ENCODE data around the gene HNRNPA2B1. TPM values are rescaled to one million over a fixed set of nuclear protein-coding genes. Genes with fewer than 3 reads are reported as not detected.
"Not testable (repeated sequence)": the region's sequence is repeated elsewhere in the genome, so short reads cannot be mapped to it uniquely, and the experiment has no call there.

HNRNPA2B1 gene
- total RNA-seq, 1 experiment from 2014 or later = 170 TPM

- peak; percentile 60 for DNase-seq (ENCODE audit: low read depth)
- in situ Hi-C loops (cut with HindIII; ENCODE audit: low pct_unique_long_range_greater_than_20kb, low sequenced_read_pairs) = loop anchor here (10.0 kb wide), 1 partner anchor 105 kb away; no protein-coding TSS in a partner anchor
Measured at GRCh38 chr7:26199301-26200037, 1.1 kb downstream of the HNRNPA2B1 start.

DNA sequence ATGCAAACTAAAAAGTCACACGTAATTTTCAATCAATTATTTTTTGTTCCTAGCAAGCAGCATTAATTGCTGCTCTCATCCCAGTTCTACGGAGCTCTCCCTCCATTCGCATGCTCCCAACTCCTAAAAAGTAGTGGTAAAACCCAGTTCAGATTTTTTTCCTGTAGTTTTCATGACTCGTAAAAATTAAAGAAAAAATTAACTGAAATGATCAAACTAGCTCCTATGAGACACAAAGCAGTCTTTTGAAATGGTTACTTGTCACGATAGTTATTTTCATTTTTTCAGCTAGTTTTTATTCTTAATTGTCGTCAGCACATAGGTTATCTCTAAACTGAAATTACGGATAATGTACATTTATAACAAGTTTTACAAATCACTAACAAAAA lies 1.8 kb downstream of the HNRNPA2B1 start:
- no peak for DNase-seq (ENCODE audit: low read depth)
- in situ Hi-C loops (cut with HindIII; ENCODE audit: low pct_unique_long_range_greater_than_20kb, low sequenced_read_pairs) = loop anchor here (10.0 kb wide), 1 partner anchor 104 kb away; no protein-coding TSS in a partner anchor

GRCh38 chr7:26198133-26198780 lies 2.3 kb downstream of the HNRNPA2B1 start:
- no peak for DNase-seq (ENCODE audit: low read depth)
- in situ Hi-C loops (cut with HindIII; ENCODE audit: low pct_unique_long_range_greater_than_20kb, low sequenced_read_pairs) = loop anchor here (10.0 kb wide), 1 partner anchor 103 kb away; no protein-coding TSS in a partner anchor

DNA sequence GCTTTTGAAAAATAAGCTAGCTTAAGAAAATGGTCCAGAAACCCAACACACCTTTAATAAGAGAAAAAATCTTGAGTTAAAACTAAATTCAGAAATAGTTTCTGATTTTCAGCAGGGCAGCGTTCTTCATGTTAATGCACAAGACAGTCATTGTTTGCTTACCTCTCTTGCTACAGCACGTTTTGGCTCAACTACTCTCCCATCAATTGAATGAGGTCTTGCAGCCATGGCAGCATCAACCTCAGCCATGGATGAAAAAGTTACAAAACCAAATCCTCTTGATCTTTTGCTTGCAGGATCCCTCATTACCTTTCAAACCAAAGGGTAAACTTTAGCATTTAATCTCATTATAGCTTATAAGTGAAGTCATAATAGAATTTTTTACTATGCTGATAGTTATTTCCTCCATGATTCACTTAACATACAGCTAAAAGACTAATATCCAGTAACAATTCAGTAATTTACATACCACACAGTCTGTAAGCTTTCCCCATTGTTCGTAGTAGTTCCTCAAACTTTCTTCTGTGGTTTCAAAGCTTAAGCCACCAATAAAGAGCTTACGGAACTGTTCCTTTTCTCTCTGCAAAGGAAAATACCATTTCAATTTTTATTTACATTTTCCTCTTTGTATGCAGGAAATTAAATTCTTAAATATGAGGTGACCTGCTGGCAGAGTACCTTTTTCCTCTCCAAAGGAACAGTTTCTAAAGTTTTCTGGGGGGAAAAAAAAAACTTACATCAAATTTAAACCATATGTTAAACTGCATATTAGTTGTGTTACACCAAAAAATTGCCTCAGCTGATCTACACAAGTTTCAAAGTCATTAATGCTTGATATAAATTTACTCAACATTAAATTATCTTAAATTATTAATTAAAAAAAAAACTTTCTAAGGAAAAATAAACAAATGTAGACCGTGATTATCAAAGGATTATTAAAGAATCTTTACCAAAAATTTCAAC lies 3.1 kb downstream of the HNRNPA2B1 start:
- in situ Hi-C loops (cut with HindIII; ENCODE audit: low pct_unique_long_range_greater_than_20kb, low sequenced_read_pairs) = loop anchor here (10.0 kb wide), 1 partner anchor 103 kb away; no protein-coding TSS in a partner anchor
- DNase-seq (ENCODE audit: low read depth) = no peak

DNA sequence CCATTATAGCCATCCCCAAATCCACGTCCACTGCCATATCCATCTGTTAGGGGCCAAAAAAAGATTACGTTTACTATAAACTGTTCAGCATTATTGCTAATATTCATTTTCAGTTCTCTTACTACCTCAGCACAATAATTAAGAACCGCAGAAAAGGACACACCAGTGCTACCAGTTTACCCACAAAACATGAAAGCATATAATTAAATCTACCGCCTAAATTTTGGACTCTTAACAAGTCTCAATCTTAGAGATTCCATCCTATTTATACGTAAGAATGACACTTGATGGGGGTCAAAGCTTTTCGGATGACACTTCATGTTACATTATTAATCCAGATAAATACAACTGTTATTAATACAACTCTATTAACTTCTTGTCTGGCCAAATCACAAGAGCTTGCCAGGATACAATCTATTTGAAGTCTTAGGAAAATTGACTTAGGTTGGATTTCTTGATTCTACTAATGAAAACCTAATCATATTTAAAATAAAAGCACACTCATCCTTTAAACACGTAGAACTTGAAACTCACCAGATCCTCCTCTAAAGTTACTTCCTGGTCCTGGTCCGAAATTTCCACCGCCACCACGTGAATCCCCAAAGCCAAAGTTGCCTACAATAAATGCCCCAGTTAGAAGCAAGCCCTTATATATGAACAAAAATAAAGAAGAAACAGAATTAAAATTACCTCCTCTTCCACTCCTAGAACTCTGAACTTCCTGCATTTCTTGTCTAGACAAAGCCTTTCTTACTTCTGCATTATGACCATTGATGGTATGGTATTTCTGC lies 4.5 kb downstream of the HNRNPA2B1 start:
- DNase-seq (ENCODE audit: low read depth) = no peak
- in situ Hi-C loops (cut with HindIII; ENCODE audit: low pct_unique_long_range_greater_than_20kb, low sequenced_read_pairs) = loop anchor here (10.0 kb wide), 1 partner anchor 101 kb away; no protein-coding TSS in a partner anchor

DNA sequence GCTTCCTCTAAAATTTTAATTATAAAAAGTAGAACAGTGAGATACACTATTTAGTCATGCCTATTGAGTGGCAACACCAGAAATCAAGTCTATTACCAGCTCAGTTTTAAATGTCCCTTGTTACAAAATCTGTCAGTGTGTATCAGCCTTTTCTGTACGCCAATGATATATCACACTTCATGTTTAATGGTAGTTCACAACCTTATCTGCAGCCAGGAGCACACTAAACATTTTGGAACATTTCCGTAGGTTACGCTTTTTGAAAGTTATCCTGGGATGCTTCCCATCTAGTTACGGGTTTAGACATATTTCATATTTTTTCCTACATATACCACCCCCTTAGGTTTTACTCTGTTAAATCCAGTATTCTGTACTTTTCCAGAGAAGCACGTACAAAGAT lies 5.4 kb downstream of the HNRNPA2B1 start:
- no peak for DNase-seq (ENCODE audit: low read depth)
- in situ Hi-C loops (cut with HindIII; ENCODE audit: low pct_unique_long_range_greater_than_20kb, low sequenced_read_pairs) = loop anchor here (10.0 kb wide), 1 partner anchor 100 kb away; no protein-coding TSS in a partner anchor

DNA sequence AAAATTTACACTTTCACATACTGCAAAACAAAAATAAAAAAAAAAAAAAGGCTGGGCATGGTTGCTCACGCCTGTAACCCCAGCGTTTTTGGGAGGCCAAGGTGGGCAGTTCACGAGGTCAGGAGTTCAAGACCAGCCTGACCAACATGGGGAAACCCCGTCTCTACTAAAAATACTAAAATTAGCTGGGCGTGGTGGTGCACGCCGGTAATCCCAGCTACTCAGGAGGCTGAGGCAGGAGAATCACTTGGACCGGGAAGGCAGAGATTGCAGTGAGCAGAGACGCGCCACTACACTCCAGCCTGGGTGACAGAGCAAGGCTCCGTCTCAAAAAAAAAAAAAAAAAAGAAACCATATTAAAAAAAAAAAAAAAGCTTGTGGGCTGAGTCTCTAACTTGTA lies 5.8 kb downstream of the HNRNPA2B1 start:
- in situ Hi-C loops (cut with HindIII; ENCODE audit: low pct_unique_long_range_greater_than_20kb, low sequenced_read_pairs) = loop anchor here (10.0 kb wide), 1 partner anchor 100 kb away; no protein-coding TSS in a partner anchor

GRCh38 chr7:26193432-26194207 lies 6.9 kb downstream of the HNRNPA2B1 start:
- in situ Hi-C loops (cut with HindIII; ENCODE audit: low pct_unique_long_range_greater_than_20kb, low sequenced_read_pairs) = loop anchor here (10.0 kb wide), 1 partner anchor 99 kb away; no protein-coding TSS in a partner anchor
- DNase-seq (ENCODE audit: low read depth) = no peak

More for the DNA sequence above, 5.8 kb downstream of the HNRNPA2B1 start:
- not testable (repeated sequence) for DNase-seq (ENCODE audit: low read depth)

DNA sequence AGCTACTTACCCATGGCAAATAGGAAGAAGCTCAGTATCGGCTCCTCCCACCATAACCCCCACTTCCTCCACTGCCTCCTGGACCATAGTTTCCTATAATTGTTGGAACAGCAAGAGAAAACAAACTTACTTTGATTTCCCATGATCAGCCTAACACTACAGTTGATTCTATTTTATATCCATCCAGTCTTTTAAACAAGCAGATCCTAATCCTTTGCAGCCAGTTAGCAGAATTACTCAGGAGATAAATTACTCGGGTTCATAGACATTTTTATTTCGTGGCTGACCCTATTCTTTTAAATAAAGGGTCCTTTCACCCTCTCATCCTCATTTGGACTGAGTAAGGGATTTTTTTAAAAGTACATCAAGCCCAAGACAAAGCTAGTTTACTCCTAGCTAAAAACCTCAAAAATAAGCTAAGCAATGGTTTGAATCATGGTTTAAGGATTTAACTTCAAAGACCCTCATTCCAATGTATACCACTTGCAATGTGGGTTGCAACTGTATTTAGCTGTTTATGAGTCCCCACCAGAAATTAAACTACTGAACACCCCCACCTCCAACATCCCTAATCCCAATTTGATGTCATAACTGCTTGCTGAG lies 8.0 kb downstream of the HNRNPA2B1 start:
- in situ Hi-C loops (cut with HindIII; ENCODE audit: low pct_unique_long_range_greater_than_20kb, low sequenced_read_pairs) = loop anchor here (10.0 kb wide), 1 partner anchor 98 kb away; no protein-coding TSS in a partner anchor
- no peak for DNase-seq (ENCODE audit: low read depth)

DNA sequence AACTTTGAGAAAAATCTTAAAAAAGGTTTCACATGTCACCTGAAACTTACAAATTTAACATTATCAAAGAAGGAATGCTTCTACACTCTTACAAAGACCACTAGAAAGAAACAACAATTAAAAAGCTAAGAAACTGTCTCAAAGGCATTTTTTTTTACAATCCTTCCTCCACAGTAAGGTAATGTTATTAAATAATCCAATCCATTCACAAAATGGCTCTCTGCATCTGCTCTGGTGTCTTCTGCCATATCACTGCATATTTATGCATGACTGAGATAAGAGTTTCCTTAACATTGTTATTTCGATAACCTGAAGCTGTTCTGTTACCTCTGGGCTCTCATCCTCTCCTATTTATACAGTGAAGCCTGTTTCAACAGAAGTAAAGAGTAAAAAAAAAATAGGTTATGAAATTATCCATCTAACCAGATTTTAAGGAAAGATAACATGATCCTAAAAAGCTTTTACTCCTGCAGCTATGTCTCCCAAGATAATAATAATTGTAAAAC lies 8.5 kb downstream of the HNRNPA2B1 start:
- in situ Hi-C loops (cut with HindIII; ENCODE audit: low pct_unique_long_range_greater_than_20kb, low sequenced_read_pairs) = loop anchor here (10.0 kb wide), 1 partner anchor 97 kb away; no protein-coding TSS in a partner anchor

GRCh38 chr7:26191233-26191973 lies 9.1 kb downstream of the HNRNPA2B1 start:
- in situ Hi-C loops (cut with HindIII; ENCODE audit: low pct_unique_long_range_greater_than_20kb, low sequenced_read_pairs) = loop anchor here (10.0 kb wide), 1 partner anchor 97 kb away; no protein-coding TSS in a partner anchor
- no peak for DNase-seq (ENCODE audit: low read depth)

More for the DNA sequence above, 8.5 kb downstream of the HNRNPA2B1 start:
- no peak for DNase-seq (ENCODE audit: low read depth)

DNA sequence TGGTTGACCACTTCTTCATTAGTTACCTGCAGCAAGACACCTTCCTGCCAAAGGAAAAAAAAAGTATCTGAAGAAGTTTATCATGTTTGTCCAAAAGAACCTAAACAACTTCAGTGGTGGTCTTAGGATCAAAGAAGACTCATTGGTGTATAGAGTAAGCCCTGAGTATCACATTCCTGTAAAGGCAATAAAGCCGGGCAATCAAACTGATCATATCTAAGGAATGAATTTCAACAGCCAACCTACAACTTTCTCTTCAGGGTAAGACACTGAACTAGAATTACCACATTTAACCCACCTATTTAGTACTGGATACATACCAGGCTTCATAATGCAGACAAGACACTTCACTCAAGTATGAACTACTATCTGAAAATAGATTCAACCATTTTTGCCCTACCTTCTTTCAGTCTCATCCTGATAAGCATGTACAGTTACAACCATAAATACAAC lies 10.1 kb downstream of the HNRNPA2B1 start:
- in situ Hi-C loops (cut with HindIII; ENCODE audit: low pct_unique_long_range_greater_than_20kb, low sequenced_read_pairs) = loop anchor here (10.0 kb wide), 1 partner anchor 96 kb away; no protein-coding TSS in a partner anchor
- DNase-seq (ENCODE audit: low read depth) = no peak

- no peak for DNase-seq (ENCODE audit: low read depth)
- in situ Hi-C loops (cut with HindIII; ENCODE audit: low pct_unique_long_range_greater_than_20kb, low sequenced_read_pairs) = loop anchor here (10.0 kb wide), 1 partner anchor 95 kb away; no protein-coding TSS in a partner anchor
Measured at GRCh38 chr7:26189697-26190096, 10.8 kb downstream of the HNRNPA2B1 start.

- DNase-seq (ENCODE audit: low read depth) = no peak
- in situ Hi-C loops (cut with HindIII; ENCODE audit: low pct_unique_long_range_greater_than_20kb, low sequenced_read_pairs) = no loop called here
Measured at GRCh38 chr7:26188957-26189541, 11.5 kb downstream of the HNRNPA2B1 start.

Measured in Caki2 (cell line).